ENCODE results near the gene YIF1B.

The YIF1B gene

GRCh38 chr19:38268539-38268938 lies 47.2 kb downstream of the YIF1B start:
- Histone ChIP-seq H3K27me3 (no peaks in the 10 kb centered on the region), H3K4me3 (no peak overlapping the region), H3K27ac (peak overlapping the region; percentile 28 to 49), H3K36me3 (no peaks in the 10 kb centered on the region), H3K4me1 (peaks cover 4 to 33% (median 23%) of the 10 kb centered on the region in 4 donors), H3K9me3 (no peaks in the 10 kb centered on the region)
- TF ChIP-seq CTCF (IDR thresholded peaks at IDR 0.05) = no peak
- no peak for DNase-seq
- intact Hi-C loops (cut with DNase I; ENCODE audit: low total_unique reads) = loop anchor here (10.0 kb wide), 1 partner anchor 46 kb away; the partner anchor contains the start of genes KCNK6 and YIF1B

- intact Hi-C loops (cut with DNase I; ENCODE audit: low total_unique reads) = loop anchor here (10.0 kb wide), 1 partner anchor 47 kb away; the partner anchor contains the start of genes KCNK6 and YIF1B
- no peak for DNase-seq
- TF ChIP-seq CTCF (IDR thresholded peaks at IDR 0.05) = no peak
- no peaks in the 10 kb centered on the region for H3K9me3 ChIP-seq
- no peak overlapping the region for H3K4me3 ChIP-seq
- peaks cover 4 to 38% (median 21%) of the 10 kb centered on the region in 4 donors for H3K4me1 ChIP-seq
- no peaks in the 10 kb centered on the region for H3K36me3 ChIP-seq
- peak overlapping the region; percentile 28 to 49 for H3K27ac ChIP-seq
- no peaks in the 10 kb centered on the region for H3K27me3 ChIP-seq
Observed at GRCh38 chr19:38267761-38268483, 47.8 kb downstream of the YIF1B start.

- intact Hi-C loops (cut with DNase I; ENCODE audit: low total_unique reads) = loop anchor here (10.0 kb wide), 1 partner anchor 48 kb away; the partner anchor contains the start of genes KCNK6 and YIF1B
- H3K4me1 ChIP-seq = peaks cover 4 to 38% (median 21%) of the 10 kb centered on the region in 4 donors
- H3K36me3 ChIP-seq = no peaks in the 10 kb centered on the region
- DNase-seq = no peak
- TF ChIP-seq CTCF (IDR thresholded peaks at IDR 0.05) = no peak
- no peaks in the 10 kb centered on the region for H3K9me3 ChIP-seq
- no peak overlapping the region for H3K4me3 ChIP-seq
- peak overlapping the region; percentile 28 to 49 for H3K27ac ChIP-seq
- H3K27me3 ChIP-seq = no peaks in the 10 kb centered on the region
Observed at GRCh38 chr19:38266981-38267597, 48.7 kb downstream of the YIF1B start.

GRCh38 chr19:38265921-38266429 lies 49.8 kb downstream of the YIF1B start:
- no peak for DNase-seq
- no peak for TF ChIP-seq CTCF (IDR thresholded peaks at IDR 0.05)
- H3K9me3 ChIP-seq = no peaks in the 10 kb centered on the region
- intact Hi-C loops (cut with DNase I; ENCODE audit: low total_unique reads) = loop anchor here (10.0 kb wide), 1 partner anchor 49 kb away; the partner anchor contains the start of genes KCNK6 and YIF1B
- H3K27ac ChIP-seq = peak overlapping the region; percentile 81
- peaks cover 4 to 38% (median 21%) of the 10 kb centered on the region in 4 donors for H3K4me1 ChIP-seq
- H3K27me3 ChIP-seq = no peaks in the 10 kb centered on the region
- no peaks in the 10 kb centered on the region for H3K36me3 ChIP-seq
- H3K4me3 ChIP-seq = peak overlapping the region in 1 of 2 donors; percentile 62

GRCh38 chr19:38265213-38265861 lies 50.4 kb downstream of the YIF1B start:
- Histone ChIP-seq H3K4me1 (peaks cover 4 to 38% (median 21%) of the 10 kb centered on the region in 4 donors), H3K9me3 (no peaks in the 10 kb centered on the region), H3K27me3 (no peaks in the 10 kb centered on the region), H3K36me3 (no peaks in the 10 kb centered on the region), H3K4me3 (peak overlapping the region; percentile 54 to 62), H3K27ac (peak overlapping the region; percentile 81)
- intact Hi-C loops (cut with DNase I; ENCODE audit: low total_unique reads) = loop anchor here (10.0 kb wide), 1 partner anchor 49 kb away; the partner anchor contains the start of genes KCNK6 and YIF1B
- no peak for DNase-seq
- TF ChIP-seq CTCF (IDR thresholded peaks at IDR 0.05) = no peak

Data from tibial artery (tissue), 4 donors.